Tibial artery (tissue), 4 donors: ENCODE measurements around the gene APBB2.

ENCODE experiments used
- DNase-seq, 2 donors: peaks; one replicate each; pipeline ENCODE4 v3.0.0-alpha.2; 2019
- H3K27ac ChIP-seq, 2 donors: fragments of 200-600 bp; sonication (generic) in 1 of 2; 1 replicate in 1 of 2; 2 replicates in 1 of 2; pipeline ENCODE4 v1.5.1; 2018 to 2019; ENCODE audit warnings: mild to moderate bottlenecking in 1 of 2
- H3K27me3 ChIP-seq, 2 donors: fragments of 200-600 bp; sonication (generic) in 1 of 2; one replicate each; pipeline versions ENCODE4 v1.5.1 to v1.6.0; 2016 to 2019
- H3K36me3 ChIP-seq, 3 donors: fragments of 200-600 bp; sonication (generic) in 2 of 3; one replicate each; pipeline ENCODE4 v1.5.1; 2016 to 2019; ENCODE audit warnings: mild to moderate bottlenecking in 2 of 3
- H3K4me1 ChIP-seq, 4 donors: fragments of 200-600 bp; sonication (generic) in 2 of 4; 1 replicate in 3 of 4; 2 replicates in 1 of 4; pipeline ENCODE4 v1.5.1; 2016 to 2019
- H3K4me3 ChIP-seq, 2 donors: fragments of 200-600 bp; sonication (generic) in 1 of 2; 1 replicate in 1 of 2; 2 replicates in 1 of 2; pipeline ENCODE4 v1.5.1; 2018 to 2019; ENCODE audit warnings: mild to moderate bottlenecking in 2 of 2
- H3K9me3 ChIP-seq, 3 donors: fragments of 200-600 bp; sonication (generic) in 1 of 3; one replicate each; pipeline ENCODE4 v1.5.1; 2016 to 2019
- CTCF ChIP-seq, 2 experiments: fragments of 200-600 bp in 1 of 2; fragments of 450-650 bp in 1 of 2; IDR thresholded peaks; one replicate each; pipeline ENCODE4 v1.5.1; 2017 to 2019; ENCODE audit warnings: antibody characterized with exemption in 2 of 2, mild to moderate bottlenecking in 1 of 2, moderate library complexity in 1 of 2
- intact Hi-C: fragments of 100-400 bp; cut with DNase I; formaldehyde crosslinking; loops from one replicate; pipeline ENCODE4 v1.15.0; 2023; ENCODE audit warnings: low total_unique reads

The APBB2 gene

DNA sequence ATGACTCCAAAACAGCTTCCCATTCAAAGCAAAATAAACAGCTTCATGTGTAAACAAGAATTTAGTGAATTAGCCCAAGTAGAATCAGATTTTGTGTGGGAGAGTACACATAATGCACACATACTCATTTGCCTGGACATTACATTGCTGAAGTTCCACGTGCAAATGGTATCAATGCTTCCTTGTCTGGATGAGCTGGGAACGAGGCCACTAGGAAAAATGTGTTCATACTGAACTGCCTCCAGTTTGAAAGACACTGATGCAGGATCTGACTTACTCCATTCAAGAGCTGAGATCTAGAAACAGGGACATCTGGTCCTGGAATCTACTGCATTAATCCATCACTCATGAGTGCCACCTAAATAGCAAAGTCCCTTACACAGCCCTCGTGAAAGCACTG, 228.0 kb downstream of the APBB2 start:
- peaks cover 0 to 45% (median 14%) of the 10 kb centered on the region in 4 donors for H3K4me1 ChIP-seq
- H3K4me3 ChIP-seq = no peak overlapping the region
- H3K27me3 ChIP-seq = no peaks in the 10 kb centered on the region
- intact Hi-C loops = no loop called here
- DNase-seq = no peak
- H3K27ac ChIP-seq = no peak overlapping the region
- H3K36me3 ChIP-seq = no peaks in the 10 kb centered on the region
- TF ChIP-seq CTCF (IDR thresholded peaks at IDR 0.05) = no peak
- H3K9me3 ChIP-seq = no peaks in the 10 kb centered on the region

DNA sequence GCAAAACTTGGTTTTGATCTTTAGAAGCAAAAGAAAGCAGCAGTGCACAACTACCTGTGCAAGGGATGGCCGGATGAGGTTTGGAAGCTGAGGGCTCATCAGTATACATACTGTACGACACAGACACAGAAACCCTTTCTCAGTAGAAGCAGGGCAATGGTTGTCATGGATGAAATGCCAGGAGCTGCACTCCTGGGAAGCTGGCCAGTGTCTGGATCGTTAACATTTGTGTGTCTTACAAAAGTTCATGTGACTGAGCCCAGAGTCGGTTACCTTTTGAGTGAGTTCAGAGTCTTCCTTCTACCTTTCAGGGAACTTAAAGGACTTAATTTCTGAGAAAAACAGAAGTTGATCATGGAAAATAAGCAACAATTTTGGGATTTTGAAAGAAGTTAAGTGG, 230.3 kb downstream of the APBB2 start:
- intact Hi-C loops = no loop called here
- no peak overlapping the region for H3K4me3 ChIP-seq
- H3K9me3 ChIP-seq = no peaks in the 10 kb centered on the region
- H3K36me3 ChIP-seq = no peaks in the 10 kb centered on the region
- no peak overlapping the region for H3K27ac ChIP-seq
- no peaks in the 10 kb centered on the region for H3K27me3 ChIP-seq
- no peak for DNase-seq
- H3K4me1 ChIP-seq = peaks cover 0 to 28% (median 6%) of the 10 kb centered on the region in 4 donors
- TF ChIP-seq CTCF (IDR thresholded peaks at IDR 0.05) = no peak

DNA sequence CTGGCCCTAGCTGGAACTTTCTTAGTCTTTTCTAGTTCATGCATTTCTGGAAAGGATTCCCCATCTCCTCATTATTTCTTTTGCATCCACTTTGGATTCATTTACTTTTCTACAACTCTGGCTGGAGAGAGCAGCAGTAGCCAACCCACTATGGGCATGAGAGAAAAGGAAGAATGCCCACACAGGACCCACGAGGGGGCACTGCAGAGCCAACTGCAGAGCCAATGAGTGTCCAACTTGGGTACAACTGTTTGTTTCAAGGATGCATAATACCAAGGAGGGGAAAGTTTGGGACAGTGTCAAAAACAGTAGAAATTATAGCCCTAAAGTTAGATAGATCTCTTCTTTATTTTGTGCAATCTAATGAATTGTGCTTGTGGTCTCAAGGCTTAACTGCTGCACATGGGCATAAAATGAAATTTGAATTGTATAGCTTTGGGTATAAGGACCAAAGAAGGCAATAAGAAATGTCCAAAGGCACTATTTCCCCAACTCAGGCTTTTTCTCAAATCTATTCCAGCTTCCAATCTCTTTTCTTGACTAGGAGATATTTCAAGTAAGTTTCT, 233.9 kb downstream of the APBB2 start:
- H3K9me3 ChIP-seq = no peaks in the 10 kb centered on the region
- no peak overlapping the region for H3K27ac ChIP-seq
- intact Hi-C loops = no loop called here
- no peak overlapping the region for H3K4me3 ChIP-seq
- peaks cover 0 to 14% (median 2%) of the 10 kb centered on the region in 4 donors for H3K4me1 ChIP-seq
- peak; percentile 13 to 40 for TF ChIP-seq CTCF (IDR thresholded peaks at IDR 0.05)
- no peak for DNase-seq
- no peaks in the 10 kb centered on the region for H3K36me3 ChIP-seq
- H3K27me3 ChIP-seq = no peaks in the 10 kb centered on the region

- no peak for DNase-seq
- intact Hi-C loops = loop anchor here (5.0 kb wide), 1 partner anchor 234 kb away; the partner anchor contains the start of gene APBB2
- Histone ChIP-seq H3K36me3 (no peaks in the 10 kb centered on the region), H3K9me3 (no peaks in the 10 kb centered on the region), H3K27me3 (no peaks in the 10 kb centered on the region), H3K4me3 (no peak overlapping the region), H3K27ac (no peak overlapping the region), H3K4me1 (peaks cover 0 to 4% (median 0%) of the 10 kb centered on the region in 4 donors)
- no peak for TF ChIP-seq CTCF (IDR thresholded peaks at IDR 0.05)
Observed at GRCh38 chr4:40978548-40978947, 235.8 kb downstream of the APBB2 start.

- Histone ChIP-seq H3K36me3 (no peaks in the 10 kb centered on the region), H3K27ac (no peak overlapping the region), H3K4me3 (no peak overlapping the region), H3K9me3 (no peaks in the 10 kb centered on the region), H3K27me3 (no peaks in the 10 kb centered on the region), H3K4me1 (peaks cover 0 to 3% (median 0%) of the 10 kb centered on the region in 4 donors)
- peak; percentile 67 to 78 for TF ChIP-seq CTCF (IDR thresholded peaks at IDR 0.05)
- DNase-seq = no peak
- intact Hi-C loops = loop anchor here (5.0 kb wide), 1 partner anchor 236 kb away; the partner anchor contains the start of gene APBB2
Observed at GRCh38 chr4:40976343-40976742, 238.0 kb downstream of the APBB2 start.
